Measurements from ENCODE around the gene HBQ1. TPM values are rescaled to one million over a fixed set of nuclear protein-coding genes. Genes with fewer than 3 reads are reported as not detected.

HBQ1 gene
- total RNA-seq, 1 donor from 2014 or later = 3.2 TPM

Other genes with a start within 250 kb of the HBQ1 start
- gene POLR3K, start 126.9 kb upstream of the HBQ1 start, total RNA-seq = 7.1 TPM
- 8.7 TPM for gene SNRNP25, start 126.6 kb upstream of the HBQ1 start, total RNA-seq
- gene RHBDF1, start 107.8 kb upstream of the HBQ1 start, total RNA-seq = 116 TPM
- gene MPG, start 102.2 kb upstream of the HBQ1 start, total RNA-seq = 35.0 TPM
- 45.7 TPM for gene NPRL3, start 41.8 kb upstream of the HBQ1 start, total RNA-seq
- not detected for gene HBZ, start 27.8 kb upstream of the HBQ1 start, total RNA-seq
- 10.4 TPM for gene HBM, start 14.5 kb upstream of the HBQ1 start, total RNA-seq
- 11,939 TPM for gene HBA2, start 7.6 kb upstream of the HBQ1 start, total RNA-seq
- 11,060 TPM for gene HBA1, start 3.8 kb upstream of the HBQ1 start, total RNA-seq
- gene LUC7L, start 49.0 kb downstream of the HBQ1 start, total RNA-seq = 102 TPM
- gene FAM234A, start 54.4 kb downstream of the HBQ1 start, total RNA-seq = 129 TPM
- gene RGS11, start 95.5 kb downstream of the HBQ1 start, total RNA-seq = 48.9 TPM
- gene ARHGDIG, start 100.1 kb downstream of the HBQ1 start, total RNA-seq = 0.94 TPM
- gene PDIA2, start 102.7 kb downstream of the HBQ1 start, total RNA-seq = 0.85 TPM
- 20.1 TPM for gene AXIN1, start 172.3 kb downstream of the HBQ1 start, total RNA-seq
- 32.5 TPM for gene MRPL28, start 190.1 kb downstream of the HBQ1 start, total RNA-seq
- 29.0 TPM for gene PGAP6, start 201.5 kb downstream of the HBQ1 start, total RNA-seq
- gene NME4, start 216.7 kb downstream of the HBQ1 start, total RNA-seq = 68.3 TPM
- 10.4 TPM for gene DECR2, start 221.4 kb downstream of the HBQ1 start, total RNA-seq
- gene RAB11FIP3, start 245.2 kb downstream of the HBQ1 start, total RNA-seq = 56.0 TPM